ENCODE measurements around the gene RBPJ.
"Not testable (repeated sequence)": the region's sequence is repeated elsewhere in the genome, so short reads cannot be mapped to it uniquely, and the experiment has no call there.

Gene RBPJ

DNA sequence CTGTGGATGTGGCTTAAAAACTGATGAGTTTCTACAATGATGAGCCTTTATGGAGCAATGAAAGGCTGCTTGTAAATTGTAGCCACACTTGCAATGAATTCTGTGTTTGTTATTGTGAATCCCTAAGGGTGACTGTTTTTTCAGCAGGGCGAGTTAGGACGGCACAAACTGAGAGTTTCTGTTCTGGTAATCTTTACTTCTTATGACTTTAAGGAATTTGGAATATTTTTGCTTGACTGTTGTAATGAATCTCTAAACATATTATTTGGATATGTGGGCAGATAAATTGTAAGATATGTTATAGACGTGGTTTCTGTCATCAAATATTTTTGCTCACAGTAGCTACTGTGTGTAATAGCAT, 22.2 kb downstream of the RBPJ start:
- DNase-seq: no peak

DNA sequence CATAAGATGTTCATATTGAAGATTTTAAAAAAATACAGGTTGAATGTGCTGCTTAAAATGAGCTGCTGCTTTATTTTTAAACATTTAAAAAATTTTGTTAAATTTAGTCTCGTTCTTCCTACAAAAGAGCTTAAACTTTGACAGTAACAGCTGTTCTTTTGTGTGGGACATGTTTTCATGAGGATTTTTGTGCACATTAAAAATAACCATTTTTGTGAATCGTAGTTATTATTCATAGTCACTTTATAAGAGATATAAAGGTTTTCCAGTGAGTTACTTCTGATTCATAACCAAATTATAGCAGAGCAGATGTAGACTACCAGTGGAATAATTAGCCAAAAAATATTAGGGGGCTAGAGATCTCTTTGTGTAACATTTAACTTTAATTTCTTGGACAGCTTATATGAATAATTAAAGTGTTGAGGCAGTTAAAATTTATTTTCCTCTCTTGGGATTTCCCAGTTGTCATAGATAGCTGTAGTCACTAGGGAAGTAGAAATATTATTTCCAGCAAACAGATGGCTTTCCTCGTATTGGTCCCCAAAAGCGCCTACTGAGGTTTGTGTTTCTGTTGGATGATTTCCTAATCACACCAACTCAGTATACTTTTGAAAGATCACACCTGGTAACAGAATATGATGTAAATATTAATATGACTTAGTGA, 24.2 kb downstream of the RBPJ start:
- DNase-seq: no peak

DNA sequence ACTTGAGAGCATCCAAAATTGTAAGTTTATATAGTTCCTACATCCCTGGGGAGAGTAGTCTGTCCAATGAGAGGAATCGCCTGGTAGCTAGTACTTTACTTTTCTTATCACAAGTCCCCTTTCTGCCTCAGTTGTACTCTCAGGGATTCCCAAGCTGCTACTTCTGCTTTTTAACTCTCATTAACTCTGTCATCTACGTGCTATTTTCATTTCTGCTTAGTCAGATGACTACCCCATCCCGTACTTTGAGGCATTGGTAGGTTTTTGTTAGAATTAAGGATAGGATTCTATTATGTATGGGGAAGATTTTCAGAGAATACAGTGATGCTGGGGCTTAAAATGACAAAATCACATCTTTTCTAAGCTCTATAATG, 24.7 kb downstream of the RBPJ start:
- DNase-seq: no peak

DNA sequence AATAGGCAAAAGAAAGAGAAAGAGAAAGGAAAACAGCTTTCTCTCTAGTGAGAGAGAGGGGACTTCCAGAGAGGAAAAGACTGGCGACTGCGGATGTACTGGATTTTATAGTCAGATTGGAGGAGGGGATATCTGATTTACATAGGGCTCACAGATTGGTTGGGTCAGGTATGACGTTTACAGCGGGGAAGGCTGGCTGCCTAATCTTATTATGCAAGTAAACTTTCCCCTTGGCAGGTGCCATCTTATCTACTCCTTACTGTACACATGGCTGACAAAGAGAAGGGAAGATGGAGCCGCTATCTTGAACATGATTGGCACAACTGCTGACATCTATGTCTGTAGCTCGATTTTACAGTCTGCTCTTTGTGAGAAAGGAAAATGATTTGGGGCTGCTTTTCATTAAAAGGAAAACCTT, 25.4 kb downstream of the RBPJ start:
- DNase-seq: no peak

DNA sequence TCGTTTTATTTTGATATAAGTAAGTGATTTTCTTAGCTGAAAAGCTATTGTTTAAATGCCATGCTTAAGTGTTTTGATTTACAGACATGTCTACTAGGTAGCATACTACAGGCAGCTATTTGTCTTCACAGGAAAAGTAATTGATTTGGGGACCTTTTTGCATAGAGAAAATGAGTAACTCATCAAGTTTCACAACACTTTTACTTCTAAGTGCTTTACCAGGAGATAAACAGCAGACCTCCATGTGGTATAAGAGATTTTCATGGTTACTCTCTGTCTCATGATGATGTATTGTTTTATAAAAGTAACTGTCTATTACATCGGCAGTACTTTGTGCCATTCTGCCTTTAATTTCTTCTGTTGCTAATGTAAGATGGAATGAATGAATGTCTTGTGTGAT, 28.7 kb downstream of the RBPJ start:
- DNase-seq: no peak

DNA sequence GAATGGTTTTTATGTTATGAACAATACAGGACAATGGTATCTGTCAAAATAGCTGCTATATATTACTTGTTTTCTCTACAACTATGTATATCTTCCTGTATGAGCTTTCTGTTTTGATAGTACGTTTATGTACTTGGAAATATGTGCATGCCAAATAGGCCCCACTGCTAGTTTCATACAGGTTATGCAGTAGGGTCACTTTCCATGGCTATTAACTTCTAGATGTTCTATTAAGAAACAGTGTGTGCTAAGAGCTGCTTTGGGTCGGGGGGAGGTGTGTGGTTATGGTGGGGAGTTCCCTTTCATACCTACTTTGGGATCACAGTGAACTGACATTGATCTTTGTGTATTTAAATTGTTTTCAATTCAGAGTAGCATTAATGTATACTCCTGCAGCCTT, 30.9 kb downstream of the RBPJ start:
- DNase-seq: no peak

DNA sequence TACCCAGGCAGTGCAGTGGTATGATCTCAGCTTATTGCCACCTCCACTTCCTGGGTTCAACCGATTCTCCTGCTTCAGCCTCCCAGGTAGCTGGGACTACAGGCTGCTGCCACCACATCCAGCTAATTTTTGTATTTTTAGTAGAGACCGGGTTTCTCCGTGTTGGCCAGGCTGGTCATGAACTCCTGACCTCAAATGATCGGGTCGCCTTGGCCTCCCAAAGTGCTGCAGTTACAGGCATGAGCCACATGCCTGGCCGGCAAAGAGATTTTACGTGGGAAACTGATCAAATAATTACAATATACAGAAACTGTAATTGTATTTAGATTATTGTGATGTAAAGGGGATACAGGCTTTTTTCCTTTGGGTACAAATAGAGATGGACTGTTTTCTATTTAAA, 33.7 kb downstream of the RBPJ start:
- DNase-seq: no peak

DNA sequence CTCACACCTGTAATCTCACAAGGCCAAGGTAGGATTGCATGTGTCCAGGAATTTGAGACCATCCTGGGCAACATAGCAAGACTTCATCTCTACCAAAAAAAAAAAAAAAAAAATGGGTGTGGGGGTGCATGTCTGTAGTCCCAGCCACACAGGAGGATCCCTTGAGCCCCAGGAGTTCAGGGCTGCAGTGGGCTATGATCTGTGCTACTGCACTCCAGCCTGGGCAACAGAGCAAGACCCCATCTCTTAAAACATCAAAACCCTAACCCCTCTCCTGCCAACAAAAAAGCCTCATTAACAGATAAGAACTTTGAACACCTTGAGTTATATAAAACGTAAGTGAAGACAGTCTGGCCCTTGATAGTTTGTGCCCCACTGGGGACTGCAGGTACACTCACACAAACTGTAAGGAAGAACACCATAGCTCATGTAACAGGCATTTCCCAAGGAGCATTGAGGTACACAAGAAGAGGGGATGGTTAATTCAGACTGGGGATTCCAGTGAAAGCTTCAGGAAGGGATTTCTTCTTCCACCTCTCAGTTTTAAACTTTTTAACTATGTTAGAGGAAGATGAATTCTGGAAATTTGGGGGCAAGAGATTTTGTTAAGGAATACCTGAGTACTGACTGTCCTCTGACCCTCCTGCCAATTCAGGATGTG, 34.7 kb downstream of the RBPJ start:
- no peak for DNase-seq

DNA sequence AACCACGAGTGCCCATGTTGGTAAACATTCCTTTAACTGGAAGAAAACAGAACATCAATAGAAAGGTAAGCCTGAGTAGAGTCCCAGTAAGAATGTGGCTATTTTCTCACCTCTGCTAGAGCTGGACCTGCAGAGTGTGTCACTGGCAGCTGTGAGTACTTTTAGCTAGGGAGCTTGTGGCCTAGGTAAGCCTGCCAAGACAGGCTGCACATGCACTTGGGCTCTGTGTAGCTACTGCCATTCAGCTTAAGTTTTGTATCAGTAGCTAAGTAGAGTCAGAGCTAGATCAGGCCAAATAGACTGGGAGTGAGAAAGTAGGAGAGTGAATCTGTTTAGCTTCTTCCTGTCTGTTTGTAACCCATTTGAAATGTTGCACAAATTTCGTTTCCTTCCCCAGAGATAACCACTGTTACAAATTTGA, 35.3 kb downstream of the RBPJ start:
- peak; percentile 35 to 51 for DNase-seq

DNA sequence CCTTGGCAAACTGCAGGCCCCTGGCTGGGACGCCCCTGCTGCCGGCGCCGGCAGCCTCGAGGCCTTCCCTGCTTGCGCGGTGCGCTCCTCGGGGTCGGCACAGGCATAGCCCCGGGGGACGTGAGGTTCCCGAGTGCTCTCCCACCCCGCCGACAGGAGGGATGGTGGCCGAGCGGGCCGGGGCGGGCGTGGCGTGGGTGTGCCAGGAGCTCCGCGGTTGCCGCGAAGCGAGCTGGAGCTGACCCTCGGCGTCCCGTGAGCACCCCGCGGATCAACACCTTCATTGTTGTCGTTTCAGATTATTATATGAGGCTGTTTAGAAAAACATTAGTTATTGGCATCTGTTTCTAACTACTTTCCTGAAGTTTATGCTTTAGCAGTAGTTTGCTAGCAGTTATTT, 38.7 kb downstream of the RBPJ start:
- not testable (repeated sequence) for DNase-seq

DNA sequence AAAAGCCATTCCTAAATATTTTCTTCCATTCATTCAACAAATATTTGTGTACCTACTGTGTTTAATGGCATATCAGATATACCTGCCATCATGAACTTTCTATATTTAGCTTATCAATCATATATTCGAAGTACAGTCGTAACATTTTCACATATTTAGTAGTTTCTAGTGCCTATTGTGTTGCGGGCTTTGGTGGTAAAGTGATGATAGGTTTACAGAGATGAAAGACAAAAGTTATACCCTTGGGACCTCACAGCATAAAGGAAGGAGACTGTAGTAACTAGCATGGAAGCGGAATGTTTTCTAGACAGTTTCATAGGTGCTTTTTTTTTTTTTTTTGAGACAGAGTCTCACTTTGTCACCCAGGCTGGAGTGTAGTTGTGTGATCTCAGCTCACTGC, 39.5 kb downstream of the RBPJ start:
- DNase-seq: no peak

DNA sequence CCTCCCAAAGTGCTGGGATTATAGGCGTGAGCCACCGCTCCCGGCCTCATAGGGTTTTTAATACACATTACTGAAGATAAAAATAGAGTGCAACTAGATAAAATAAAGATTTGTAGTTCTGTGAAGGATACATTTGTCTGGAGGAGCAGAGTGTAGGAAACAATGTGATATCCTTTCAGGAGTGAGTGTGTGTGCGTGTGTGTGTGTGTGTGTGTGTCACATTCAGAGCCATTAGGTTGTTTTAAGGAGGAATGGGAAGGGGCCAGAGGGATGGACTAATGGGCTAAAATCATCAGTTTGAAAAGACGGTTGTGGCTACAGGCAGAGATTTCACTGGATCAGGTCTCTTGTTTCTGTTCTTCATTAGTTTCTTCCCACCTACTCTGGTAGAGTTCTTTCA, 40.0 kb downstream of the RBPJ start:
- no peak for DNase-seq

DNA sequence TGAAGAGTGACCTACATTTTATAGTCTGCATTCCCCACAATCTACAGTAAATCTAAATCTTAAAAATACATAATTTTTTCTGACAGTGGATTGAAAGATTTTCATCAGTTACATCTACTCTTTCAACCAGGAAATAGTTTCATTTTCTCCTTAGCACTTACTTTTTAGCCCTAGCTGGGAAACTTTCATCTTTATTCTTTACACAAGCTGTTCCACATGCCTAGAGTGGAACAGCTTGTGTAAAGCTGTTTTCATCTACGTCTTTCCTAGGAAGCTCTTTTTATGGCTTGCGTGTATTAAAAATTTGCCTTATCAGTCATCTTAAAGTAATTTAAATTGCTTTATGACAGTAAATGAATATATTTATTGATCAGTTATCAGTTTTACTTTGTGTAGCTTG, 40.5 kb downstream of the RBPJ start:
- no peak for DNase-seq

DNA sequence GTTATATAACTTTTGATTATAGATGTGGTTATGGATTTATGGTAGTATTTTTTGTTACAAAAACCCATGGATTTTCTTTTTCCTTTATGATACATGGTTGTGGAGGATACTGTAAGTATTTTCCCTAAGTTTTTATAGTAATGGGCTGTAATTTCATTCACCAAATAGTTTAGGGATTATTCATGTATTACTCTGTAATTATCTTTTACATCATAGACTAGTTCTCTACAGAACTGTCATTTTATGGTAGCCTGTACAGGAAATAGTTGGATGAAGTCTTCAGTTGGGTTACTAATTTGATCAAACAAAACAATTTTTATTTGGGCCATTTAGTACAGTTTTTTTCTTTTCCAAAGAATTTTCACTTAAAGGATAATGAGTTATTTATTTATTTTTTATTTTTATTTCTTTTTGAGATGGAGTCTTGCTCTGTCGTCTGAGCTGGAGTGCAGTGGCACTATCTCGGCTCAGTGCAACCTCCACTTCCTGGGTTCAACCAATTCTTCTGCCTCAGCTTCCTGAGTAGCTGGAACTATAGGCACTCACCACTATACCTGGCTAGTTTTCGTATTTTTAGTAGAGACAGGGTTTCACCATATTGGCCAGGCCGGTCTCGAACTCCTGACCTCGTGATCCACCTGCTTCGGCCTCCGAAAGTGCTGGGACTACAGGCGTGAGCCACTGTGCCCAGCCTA, 42.1 kb downstream of the RBPJ start:
- no peak for DNase-seq

DNA sequence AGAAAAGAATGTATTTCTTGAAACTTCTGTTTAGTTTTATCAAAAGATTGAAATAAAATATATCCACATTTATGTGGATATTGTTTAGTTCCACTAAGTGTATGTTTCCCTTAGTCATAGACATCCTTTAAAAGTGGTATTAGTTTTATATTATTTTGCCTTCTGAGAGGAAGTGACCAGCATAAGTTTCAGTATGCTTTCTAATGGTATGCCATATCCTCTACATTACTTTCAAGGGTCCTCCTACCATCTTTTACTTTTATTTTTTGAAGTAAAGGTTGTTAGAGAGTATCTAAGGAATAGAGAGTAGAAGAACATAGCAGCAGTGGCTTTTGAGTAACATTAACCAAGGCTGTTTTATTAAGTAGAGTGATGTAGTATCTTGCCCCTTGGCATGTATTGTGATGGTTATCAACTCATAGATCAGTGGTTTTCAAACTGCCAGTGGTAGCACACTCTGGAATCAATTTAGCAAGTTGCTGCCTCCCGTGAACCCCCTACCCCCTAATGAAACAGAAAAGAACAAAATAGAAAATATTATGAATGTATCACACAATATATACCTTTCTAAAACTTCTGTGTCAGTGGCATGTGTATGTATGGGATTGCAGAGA, 44.8 kb downstream of the RBPJ start:
- no peak for DNase-seq

DNA sequence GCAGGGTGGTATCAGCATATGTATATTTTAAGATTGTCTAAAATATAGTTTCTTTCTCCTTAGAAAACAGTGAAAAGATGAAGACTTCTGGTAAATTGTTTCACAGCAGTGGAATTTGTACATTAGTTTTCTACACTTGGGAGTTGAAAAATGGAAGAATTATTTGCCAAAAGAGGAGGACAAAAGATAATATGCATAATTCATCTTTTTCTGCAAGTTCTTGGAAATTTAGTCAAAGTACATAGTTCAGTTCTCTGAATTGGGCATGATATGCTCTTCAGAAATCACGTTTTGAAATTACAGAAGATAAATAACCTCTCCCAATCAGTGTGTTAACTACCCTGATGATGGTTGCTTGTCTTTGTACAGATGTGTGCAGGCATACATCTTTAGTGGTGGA, 47.0 kb downstream of the RBPJ start:
- no peak for DNase-seq

DNA sequence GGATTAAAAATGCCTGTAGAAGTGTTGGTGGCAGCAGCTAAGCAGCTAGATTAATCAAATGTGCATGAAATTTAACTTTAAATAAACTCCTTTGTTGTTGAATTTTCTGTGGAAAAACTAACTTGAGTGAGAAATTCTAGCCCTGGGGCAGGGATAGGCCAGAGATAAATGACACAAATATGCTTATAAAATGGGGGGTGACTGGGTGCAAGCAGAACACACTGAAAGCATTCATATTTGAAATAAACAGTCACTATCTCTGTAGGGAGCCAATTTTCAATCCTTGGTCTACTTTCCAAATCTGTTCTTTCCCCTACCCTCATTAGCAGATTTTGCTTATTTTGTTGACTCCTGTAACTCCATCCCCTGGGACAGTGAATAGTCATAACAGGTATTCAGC, 47.9 kb downstream of the RBPJ start:
- no peak for DNase-seq

DNA sequence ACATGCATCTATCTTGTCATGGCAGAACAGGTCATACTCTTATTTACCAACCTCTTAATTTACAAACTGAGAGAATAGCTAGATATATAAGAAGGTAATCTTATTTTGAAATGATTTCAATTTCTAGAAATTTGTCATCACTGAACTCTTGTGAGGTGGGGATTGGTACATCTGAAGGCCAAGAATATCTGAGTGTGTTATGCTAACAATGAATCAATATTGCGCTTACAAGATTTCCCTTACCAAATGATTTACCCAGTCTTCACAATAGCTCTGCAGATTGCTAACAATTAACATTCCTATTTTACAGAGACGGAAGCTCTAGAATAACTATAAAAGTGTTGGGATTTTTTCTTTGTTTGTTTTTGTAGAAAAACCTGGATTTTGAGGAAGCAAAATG, 48.3 kb downstream of the RBPJ start:
- no peak for DNase-seq

DNA sequence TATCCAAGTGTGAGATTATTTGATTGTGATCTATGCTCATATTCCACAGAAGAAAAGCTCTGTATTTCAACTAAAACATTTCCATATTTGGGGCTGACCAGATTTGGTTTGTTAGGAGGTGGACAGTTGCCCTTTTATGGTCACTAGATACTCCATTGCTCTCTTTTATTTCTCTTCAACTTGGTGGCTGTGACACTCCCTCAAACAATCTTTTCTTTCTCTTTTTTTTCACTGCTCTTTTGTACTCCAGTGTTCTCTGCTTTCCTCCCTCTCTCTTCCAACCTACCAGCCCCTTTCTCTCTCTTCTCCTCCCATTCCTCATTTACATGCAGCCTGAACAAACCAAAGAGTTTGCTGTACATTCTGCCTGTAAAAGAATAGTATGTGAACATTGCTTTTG, 48.8 kb downstream of the RBPJ start:
- no peak for DNase-seq

DNA sequence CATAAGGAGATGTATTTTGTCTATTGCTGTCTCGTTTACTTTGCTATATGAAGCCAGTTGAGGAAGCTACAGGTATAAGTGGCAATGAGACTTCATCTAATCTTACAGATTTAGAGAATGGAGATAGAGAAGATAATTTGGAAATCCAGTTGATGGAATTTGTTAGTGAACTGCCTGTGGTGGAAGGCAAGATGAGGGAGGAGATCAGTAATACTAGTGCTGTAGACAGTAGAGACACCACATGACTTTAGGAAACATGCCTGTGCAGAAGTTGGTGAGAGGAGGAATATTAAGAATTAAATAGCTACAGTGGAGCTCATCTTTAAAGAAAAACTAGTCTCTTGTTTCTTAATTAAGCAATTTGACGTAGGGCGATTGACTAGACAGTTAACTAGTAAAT, 51.3 kb downstream of the RBPJ start:
- no peak for DNase-seq

DNA sequence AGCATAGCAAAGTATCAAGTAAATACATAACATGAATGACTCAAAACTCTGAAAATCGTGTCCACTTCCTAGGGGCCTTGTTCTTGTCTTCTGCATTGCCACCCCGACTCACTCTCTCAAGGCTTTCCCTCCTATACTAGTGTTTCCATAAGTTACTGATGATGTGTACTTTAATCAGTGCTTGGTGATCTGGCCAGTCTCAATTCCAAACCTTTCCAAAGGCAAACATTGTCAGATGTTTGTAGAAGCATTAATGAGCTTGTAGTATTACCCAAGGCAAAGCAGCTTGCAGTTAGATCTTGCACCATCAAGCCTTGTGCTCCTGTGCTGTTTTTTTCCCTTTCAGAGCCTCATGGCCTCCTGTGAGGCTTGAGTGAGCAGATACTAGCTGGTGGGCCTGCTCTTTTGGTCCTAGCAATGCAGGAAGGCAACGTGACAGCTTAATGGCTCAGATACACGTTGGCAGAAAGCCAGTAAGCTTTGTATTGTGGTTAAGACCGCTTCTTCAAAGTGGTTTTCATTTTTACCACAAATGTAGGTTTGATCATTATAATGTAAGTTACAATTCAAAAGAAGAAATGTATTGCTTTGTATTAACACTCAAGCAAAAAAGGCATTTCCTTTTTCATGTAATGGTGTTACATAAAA, 51.8 kb downstream of the RBPJ start:
- DNase-seq: peak; percentile 72 to 82

DNA sequence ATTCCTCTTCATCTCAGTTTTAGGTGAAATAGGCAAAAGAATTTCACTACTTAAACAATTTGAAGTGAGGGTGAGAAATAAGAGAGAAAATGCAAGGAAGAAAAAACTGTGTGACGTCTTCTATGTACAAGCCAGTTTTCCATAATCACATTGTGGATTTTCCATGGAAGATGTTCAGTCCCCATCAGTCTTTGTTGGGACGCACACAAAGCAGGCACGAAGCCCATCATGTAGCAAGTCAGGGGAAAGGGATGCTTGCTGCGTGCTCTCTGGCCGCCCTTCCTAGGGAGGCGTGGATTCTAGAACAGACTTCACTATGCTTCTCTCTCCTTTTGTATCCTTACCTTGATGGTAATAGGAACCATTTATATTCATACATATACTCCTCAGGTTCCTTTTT, 54.7 kb downstream of the RBPJ start:
- no peak for DNase-seq
